Psoas muscle (tissue), 8 donors: ENCODE measurements around the gene COX14. TPM values are rescaled to one million over a fixed set of nuclear protein-coding genes. Genes with fewer than 3 reads are reported as not detected.

Source experiments
- ATAC-seq, 4 donors: fragments of 200-7000 bp; cut with Tn5 transposase; one replicate each; pipeline ENCODE4 v1.9.1; 2020; ENCODE audit warnings: moderate library complexity in 3 of 4, mild to moderate bottlenecking in 2 of 4
- DNase-seq, 2 donors: peaks; one replicate each; pipeline ENCODE4 v3.0.0-alpha.2; 2020
- H3K27ac ChIP-seq: fragments of 200-600 bp; one replicate; pipeline ENCODE4 v1.8.0; 2022
- H3K27me3 ChIP-seq, 3 donors: fragments of 200-600 bp in 1 of 3; one replicate each; pipeline versions ENCODE4 v1.6.1 to v1.8.0; 2013 to 2022; ENCODE audit warnings: low read length in 2 of 3, mild to moderate bottlenecking in 2 of 3, moderate library complexity in 1 of 3; ENCODE audit not compliant: insufficient read depth in 3 of 3
- H3K36me3 ChIP-seq, 2 donors: fragments of 200-600 bp in 1 of 2; one replicate each; pipeline versions ENCODE4 v1.6.1 to v1.8.0; 2013 to 2022; ENCODE audit warnings: low read depth in 1 of 2, mild to moderate bottlenecking in 1 of 2, moderate library complexity in 1 of 2; ENCODE audit not compliant: insufficient read depth in 1 of 2
- H3K4me1 ChIP-seq: fragments of 200-600 bp; one replicate; pipeline ENCODE4 v1.8.0; 2022
- H3K4me3 ChIP-seq: fragments of 200-600 bp; one replicate; pipeline ENCODE4 v1.8.0; 2022; ENCODE audit warnings: mild to moderate bottlenecking
- H3K9me3 ChIP-seq: fragments of 200-600 bp; one replicate; pipeline ENCODE4 v1.8.0; 2022
- CTCF ChIP-seq: fragments of 200-600 bp; IDR thresholded peaks from one replicate; pipeline ENCODE4 v1.8.0; 2022; ENCODE audit warnings: antibody characterized with exemption
- WGBS, 3 donors: extraction: QIAGEN DNeasy Blood & Tissue Kit; methylation state at CpG; one replicate each; pipeline versions ENCODE4 v1.1.6 to v1.1.7; 2013; 5-methylcytosine and 5-hydroxymethylcytosine counted together
- intact Hi-C, 2 donors: fragments of 100-400 bp; cut with DNase I; formaldehyde crosslinking; loops; one replicate each; pipeline versions ENCODE4 v1.11.0 to v1.14.2; 2022
- polyA plus RNA-seq, 3 donors: library from polyadenylated mRNA; stranded (reverse); fragments of 200-250 nt; gene quantifications; one replicate each; pipeline ENCODE4 v1.2.3, GENCODE V29; 2013
- total RNA-seq, 4 donors: library from RNA; stranded (reverse); fragmentation: NEBNext Ultra II Directional in 2 of 4; extraction: Animal tissue kit (Norgen Biotek cat#: 25700) in 2 of 4; gene quantifications; one replicate each; pipeline versions ENCODE4 v1.2.1 to v1.2.4, GENCODE V29; 2021 to 2023
- donor health status: healthy with polysubstance abuse.
- donor health status: DM: no; HTN: no; CAD: no; lungs with moderate emphysema.
- donor health status: Bipolar disorder and iron deficiency.
- donor health status: healthy.
- donor health status: DM: yes; HTN: yes; CAD: no.
- donor health status: DM: no; HTN: no; CAD: no.
- donor health status: DM: no; HTN: no; CAD: no.
- donor health status: DM: yes; HTN: yes; CAD: no.

Gene COX14
- total and polyA plus RNA-seq, 7 donors, result 101 to 173 (median 132) TPM

DNA sequence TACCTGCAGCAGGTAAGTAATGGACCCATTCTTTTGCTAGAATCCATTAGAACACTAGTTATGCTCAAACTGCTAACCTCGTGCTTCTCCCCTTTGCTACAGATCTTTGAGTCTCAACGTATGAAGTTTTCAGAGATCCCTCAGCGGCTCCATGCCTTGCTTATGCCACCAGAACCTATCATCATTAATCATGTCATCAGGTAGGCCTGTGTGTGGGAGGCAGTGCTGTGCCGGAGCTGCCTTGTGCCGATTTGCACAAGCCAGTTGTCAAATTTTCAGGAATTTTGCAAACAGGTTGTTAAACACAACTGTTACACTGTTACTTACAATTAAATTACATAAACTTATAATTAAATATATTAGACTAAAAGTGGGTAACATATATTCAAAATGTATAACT lies 21.6 kb upstream of the COX14 start:
- no peaks in the 10 kb centered on the region for H3K9me3 ChIP-seq
- TF ChIP-seq CTCF, result no peak
- no peak for ATAC-seq
- WGBS, 3 donors, result 61 to 88% (median 70%) methylated on average over 5 of the region's 5 CpGs
- DNase-seq, result no peak
- intact Hi-C loops, result no loop called here
- peak overlapping the region; percentile 23 for H3K27ac ChIP-seq
- H3K4me1 ChIP-seq, result peaks cover 11% of the 10 kb centered on the region
- no peaks in the 10 kb centered on the region for H3K27me3 ChIP-seq
- peaks cover 14 to 89% of the 10 kb centered on the region in 2 donors for H3K36me3 ChIP-seq
- no peak overlapping the region for H3K4me3 ChIP-seq

DNA sequence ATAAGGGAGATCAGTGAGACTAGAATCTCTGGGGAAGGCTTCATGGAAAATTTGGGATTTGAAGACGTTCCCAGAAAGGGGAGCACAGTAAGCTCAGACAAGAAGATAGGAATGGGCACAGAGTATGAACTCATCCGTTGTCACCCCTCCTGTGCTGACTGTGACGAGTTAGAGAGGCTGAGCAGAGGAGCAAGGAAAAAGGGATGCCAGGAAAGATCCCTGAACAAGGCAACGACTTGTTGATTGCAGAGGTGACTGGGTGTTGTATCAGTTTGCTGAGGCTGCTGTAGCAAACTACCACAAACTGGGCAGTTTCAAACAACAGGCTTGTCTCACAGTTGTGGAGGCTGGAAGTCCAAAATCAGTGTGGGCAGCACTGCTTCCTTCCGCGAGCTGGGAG lies 14.1 kb upstream of the COX14 start:
- ATAC-seq, result no peak
- H3K9me3 ChIP-seq, result no peaks in the 10 kb centered on the region
- peaks cover 29 to 78% of the 10 kb centered on the region in 2 donors for H3K36me3 ChIP-seq
- no peaks in the 10 kb centered on the region for H3K27me3 ChIP-seq
- DNase-seq, result no peak
- H3K4me1 ChIP-seq, result peaks cover 1% of the 10 kb centered on the region
- H3K4me3 ChIP-seq, result no peak overlapping the region
- intact Hi-C loops, result no loop called here
- 87 to 93% (median 89%) methylated on average over 6 of the region's 6 CpGs for WGBS, 3 donors
- TF ChIP-seq CTCF, result no peak
- no peak overlapping the region for H3K27ac ChIP-seq

DNA sequence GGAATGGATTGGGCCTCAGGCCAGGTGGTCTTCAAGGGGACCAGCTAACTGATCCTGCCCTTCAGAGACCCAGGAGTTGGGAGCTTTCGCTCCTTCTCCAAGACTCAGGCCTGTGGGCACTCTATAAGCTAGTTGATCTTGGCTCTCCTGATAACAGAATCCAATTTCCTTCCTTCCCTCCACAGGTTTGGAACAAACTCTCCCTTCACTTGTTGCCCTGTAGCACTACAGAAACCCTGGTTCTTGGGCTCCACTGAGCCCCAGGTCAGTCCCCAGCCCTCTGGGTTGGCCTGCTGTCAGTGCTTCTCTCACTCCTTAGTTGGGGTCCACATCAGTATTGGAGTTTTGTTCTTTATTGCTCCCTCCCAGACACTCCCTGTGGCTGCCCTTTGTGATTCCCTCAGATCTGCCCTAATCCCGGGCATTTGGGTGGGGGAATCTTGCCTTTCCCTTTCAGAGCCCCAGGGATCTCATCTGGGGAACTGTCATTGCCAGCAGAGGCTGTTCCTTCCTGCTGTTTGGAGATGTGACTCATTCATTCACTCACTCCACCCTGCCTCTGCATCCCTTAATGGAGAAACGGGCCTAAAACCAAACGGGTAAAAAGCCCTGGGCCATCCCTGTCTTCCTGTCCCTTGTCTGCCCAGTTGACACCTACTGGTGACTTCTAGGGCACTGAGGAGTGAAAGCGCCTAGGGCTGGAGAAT lies 12.6 kb upstream of the COX14 start:
- intact Hi-C loops, result no loop called here
- Histone ChIP-seq H3K9me3 (no peaks in the 10 kb centered on the region), H3K27me3 (no peaks in the 10 kb centered on the region), H3K4me1 (peaks cover 9% of the 10 kb centered on the region), H3K27ac (no peak overlapping the region), H3K4me3 (no peak overlapping the region), H3K36me3 (peaks cover 26 to 63% of the 10 kb centered on the region in 2 donors)
- no peak for DNase-seq
- TF ChIP-seq CTCF, result no peak
- 67 to 72% (median 68%) methylated on average over 5 of the region's 5 CpGs for WGBS, 3 donors
- ATAC-seq, result no peak

DNA sequence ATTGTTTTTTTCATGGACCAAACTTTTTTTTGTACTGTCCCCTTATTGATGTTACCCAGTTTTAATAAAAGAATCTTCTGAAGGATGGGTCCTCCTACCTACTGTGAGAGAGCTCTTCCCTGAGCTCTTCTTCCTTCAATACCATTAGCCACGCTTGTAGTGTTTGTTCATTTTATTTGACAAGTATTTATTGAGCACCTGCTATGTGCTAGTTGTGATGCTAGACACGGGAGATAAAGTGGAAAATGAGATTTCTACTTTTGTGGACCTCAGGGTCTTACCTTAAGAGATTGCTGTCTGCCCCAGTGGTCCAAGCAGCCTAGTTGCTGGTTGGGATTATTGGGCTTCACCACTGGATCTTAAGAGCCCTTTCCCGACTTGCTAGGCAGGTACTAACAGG lies 11.5 kb upstream of the COX14 start:
- WGBS, 3 donors, result 81 to 92% (median 86%) methylated on average over 3 of the region's 3 CpGs
- intact Hi-C loops, result no loop called here
- no peak for DNase-seq
- H3K4me1 ChIP-seq, result peaks cover 9% of the 10 kb centered on the region
- peaks cover 21 to 52% of the 10 kb centered on the region in 2 donors for H3K36me3 ChIP-seq
- no peaks in the 10 kb centered on the region for H3K27me3 ChIP-seq
- H3K27ac ChIP-seq, result no peak overlapping the region
- no peak for ATAC-seq
- no peaks in the 10 kb centered on the region for H3K9me3 ChIP-seq
- TF ChIP-seq CTCF, result no peak
- no peak overlapping the region for H3K4me3 ChIP-seq

GRCh38 chr12:50101663-50102062 lies 10.4 kb upstream of the COX14 start:
- Histone ChIP-seq H3K27me3 (no peaks in the 10 kb centered on the region), H3K4me3 (no peak overlapping the region), H3K9me3 (no peaks in the 10 kb centered on the region), H3K27ac (no peak overlapping the region), H3K4me1 (peaks cover 19% of the 10 kb centered on the region), H3K36me3 (peaks cover 13 to 48% of the 10 kb centered on the region in 2 donors)
- WGBS, 3 donors, result 64 to 70% (median 68%) methylated on average over 3 of the region's 3 CpGs
- TF ChIP-seq CTCF, result peak; percentile 36
- ATAC-seq (no peak), DNase-seq (no peak)
- intact Hi-C loops, result no loop called here
